B cell (primary cell): ENCODE data around the gene CTTN. TPM values are rescaled to one million over a fixed set of nuclear protein-coding genes. Genes with fewer than 3 reads are reported as not detected.

Experiments
- ATAC-seq: fragments of 200-7000 bp; cut with Tn5 transposase; one replicate; pipeline ENCODE4 v1.10.0; 2021; ENCODE audit warnings: low read depth, mild to moderate bottlenecking, moderate number of reproducible peaks, moderate library complexity
- CTCF ChIA-PET: fragments of 350-600 bp; sonication (Branson Sonifier 250); formaldehyde crosslinking; loops from one replicate; lab custom pipeline; 2021; ENCODE audit warnings: antibody characterized with exemption, inconsistent platforms; lab: Charles Lee
- POLR2A ChIA-PET: fragments of 350-600 bp; sonication (Branson Sonifier 250); formaldehyde crosslinking; loops from one replicate; lab custom pipeline; 2021; ENCODE audit warnings: antibody characterized with exemption; lab: Charles Lee
- DNase-seq: peaks from one replicate; pipeline ENCODE4 v3.0.0; 2013
- H2AFZ ChIP-seq: 2 replicates; pipeline ENCODE4 v1.6.1; 2012; ENCODE audit warnings: mild to moderate bottlenecking, low read depth, low read length; ENCODE audit not compliant: insufficient read depth, poor library complexity, severe bottlenecking
- H3K27ac ChIP-seq, 2 donors: 1 replicate in 1 of 2; 2 replicates in 1 of 2; pipeline ENCODE4 v1.5.1; 2012 to 2013; ENCODE audit warnings: low read length in 2 of 2, mild to moderate bottlenecking in 2 of 2, moderate library complexity in 1 of 2
- H3K27me3 ChIP-seq, 4 experiments: fragments of 200-600 bp in 1 of 4; sonication (generic) in 1 of 4; replicated peaks in 1 of 4; 1 replicate in 2 of 4; 2 replicates in 2 of 4; pipeline versions ENCODE4 v1.6.1 to v1.7.0; 2013 to 2016; ENCODE audit warnings: low read length in 3 of 4, mild to moderate bottlenecking in 2 of 4, mixed read lengths in 1 of 4, moderate library complexity in 1 of 4; ENCODE audit not compliant: insufficient read depth in 4 of 4, control insufficient read depth in 3 of 4; ENCODE audit errors: control extremely low read depth in 1 of 4
- H3K36me3 ChIP-seq, 2 experiments: replicated peaks in 1 of 2; 1 replicate in 1 of 2; 2 replicates in 1 of 2; pipeline versions ENCODE4 v1.6.1 to v1.7.1; 2013; ENCODE audit warnings: low read length in 1 of 2; ENCODE audit not compliant: insufficient read depth in 2 of 2, control insufficient read depth in 1 of 2; ENCODE audit errors: control extremely low read depth in 1 of 2, extremely low read depth in 1 of 2
- H3K4me1 ChIP-seq, 2 donors: fragments of 200-600 bp in 1 of 2; sonication (generic) in 1 of 2; 1 replicate in 1 of 2; 2 replicates in 1 of 2; pipeline versions ENCODE4 v1.5.1 to v1.6.1; 2013 to 2017; ENCODE audit warnings: low read length in 2 of 2; ENCODE audit not compliant: control insufficient read depth in 2 of 2, insufficient read depth in 2 of 2
- H3K4me2 ChIP-seq: replicated peaks from 2 replicates; pipeline ENCODE3; 2012; ENCODE audit warnings: mild to moderate bottlenecking, low read depth, low read length; ENCODE audit not compliant: poor library complexity, severe bottlenecking
- H3K4me3 ChIP-seq, 5 experiments: fragments of 200-600 bp in 1 of 5; sonication (generic) in 1 of 5; 1 replicate in 3 of 5; 2 replicates in 2 of 5; pipeline versions ENCODE4 v1.5.1 to v1.7.0; 2011 to 2016; ENCODE audit warnings: low read length in 4 of 5, mild to moderate bottlenecking in 4 of 5, low read depth in 2 of 5, control low read depth in 1 of 5, moderate library complexity in 1 of 5; ENCODE audit not compliant: insufficient read depth in 1 of 5; ENCODE audit errors: control extremely low read depth in 1 of 5, extremely low read depth in 1 of 5
- H3K79me2 ChIP-seq: fragments of 200-600 bp; sonication (generic); one replicate; pipeline ENCODE4 v1.6.0; 2016; ENCODE audit warnings: low read length; ENCODE audit not compliant: control insufficient read depth, insufficient read depth
- H3K9ac ChIP-seq: fragments of 200-600 bp; sonication (generic); 2 replicates; pipeline ENCODE4 v1.6.1; 2017; ENCODE audit warnings: mild to moderate bottlenecking, low read length, moderate library complexity
- H3K9me3 ChIP-seq, 3 donors: one replicate each; pipeline versions ENCODE4 v1.6.1 to v1.7.1; 2013; ENCODE audit warnings: low read length in 2 of 3; ENCODE audit not compliant: control insufficient read depth in 2 of 3, insufficient read depth in 1 of 3; ENCODE audit errors: control extremely low read depth in 1 of 3
- H4K20me1 ChIP-seq: 2 replicates; pipeline ENCODE4 v1.6.0; 2012; ENCODE audit warnings: mild to moderate bottlenecking, low read length; ENCODE audit not compliant: insufficient read depth, control insufficient read depth, poor library complexity, severe bottlenecking
- H3K27ac Mint-ChIP-seq: one replicate; pipeline ENCODE4 v1.8.0; 2021; ENCODE audit warnings: mixed read lengths
- H3K27me3 Mint-ChIP-seq: one replicate; pipeline ENCODE4 v1.8.0; 2021; ENCODE audit warnings: mixed read lengths
- H3K4me1 Mint-ChIP-seq: one replicate; pipeline ENCODE4 v1.8.0; 2021; ENCODE audit warnings: mixed read lengths
- H3K4me3 Mint-ChIP-seq: one replicate; pipeline ENCODE4 v1.8.0; 2021; ENCODE audit warnings: mixed read lengths
- H3K9me3 Mint-ChIP-seq: one replicate; pipeline ENCODE4 v1.8.0; 2022; ENCODE audit warnings: mixed read lengths; ENCODE audit not compliant: insufficient read depth
- EZH2 ChIP-seq: IDR thresholded peaks from 2 replicates; pipeline ENCODE4 v1.6.1; 2012; ENCODE audit warnings: borderline replicate concordance, low read depth, mild to moderate bottlenecking, moderate library complexity, low read length; ENCODE audit not compliant: insufficient read depth, poor library complexity, severe bottlenecking
- WGBS: methylation state at CpG from one replicate; pipeline ENCODE4 v1.1.5; 2013; ENCODE audit warnings: missing lambda C conversion rate; ENCODE audit not compliant: insufficient coverage; 5-methylcytosine and 5-hydroxymethylcytosine counted together
- intact Hi-C: fragments of 100-400 bp; cut with micrococcal nuclease; formaldehyde crosslinking; loops from one replicate; pipeline ENCODE4 v1.10.0; 2022
- polyA plus RNA-seq: library from polyadenylated mRNA; depleted of rRNA; stranded (reverse); fragments of >200 nt; gene quantifications from 2 replicates; pipeline ENCODE4 v1.2.3, GENCODE V29; 2012
- total RNA-seq, 2 donors: library from RNA; stranded (reverse); fragments of 120-200 nt in 1 of 2; gene quantifications; 1 replicate in 1 of 2; 2 replicates in 1 of 2; pipeline versions ENCODE4 v1.2.3 to v1.2.4, GENCODE V29; 2013 to 2022
- TF ChIP-seq, protein P1 (sequence below): fragments of 200-600 bp; IDR thresholded peaks from one replicate; pipeline ENCODE4 v1.8.0; 2022; ENCODE audit warnings: antibody characterized with exemption, mild to moderate bottlenecking

CTTN gene
- total and polyA plus RNA-seq, 2 donors (not counting 1 experiment from before 2014, with no cell fraction given), result 0.34 TPM; not detected in 1

DNA sequence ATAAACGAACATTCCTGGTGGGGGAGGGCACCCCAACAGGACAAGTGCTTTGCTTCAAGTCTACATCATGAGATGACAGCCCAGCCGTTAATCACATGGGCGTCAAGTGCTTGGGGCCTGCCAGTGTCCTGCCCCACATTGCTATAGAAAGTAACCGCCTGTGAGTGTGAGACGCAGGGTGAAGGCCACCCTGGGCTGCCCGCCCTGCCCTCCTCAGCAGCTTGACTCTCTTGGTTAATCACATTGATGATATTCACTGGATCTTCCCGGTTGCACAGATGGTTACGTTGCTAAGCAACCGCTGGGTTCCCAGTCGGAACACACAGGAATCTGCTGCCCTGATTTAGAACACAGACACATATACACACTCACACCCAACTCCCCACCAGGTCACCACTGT lies 79.3 kb downstream of the CTTN start:
- H2AFZ ChIP-seq, result no peak overlapping the region
- ATAC-seq, result no peak
- H3K4me3 Mint-ChIP-seq, result no peak overlapping the region

GRCh38 chr11:70478166-70478890 lies 80.0 kb downstream of the CTTN start:
- no peak overlapping the region for H3K27ac Mint-ChIP-seq
- ATAC-seq, result no peak
- Histone ChIP-seq H3K27ac (no peak overlapping the region), H3K4me1 (no peaks in the 10 kb centered on the region), H3K79me2 (no peaks in the 10 kb centered on the region), H3K4me2 (no peak overlapping the region), H4K20me1 (no peaks in the 10 kb centered on the region), H3K4me3 (no peak overlapping the region), H2AFZ (no peak overlapping the region), H3K27me3 (no peaks in the 10 kb centered on the region), H3K36me3 (no peaks in the 10 kb centered on the region), H3K9ac (no peak overlapping the region), H3K9me3 (no peaks in the 10 kb centered on the region)
- H3K9me3 Mint-ChIP-seq, result no peaks in the 10 kb centered on the region
- WGBS, result 93% methylated on average over 10 of the region's 11 CpGs
- intact Hi-C loops, result no loop called here
- TF ChIP-seq, protein P1, sequence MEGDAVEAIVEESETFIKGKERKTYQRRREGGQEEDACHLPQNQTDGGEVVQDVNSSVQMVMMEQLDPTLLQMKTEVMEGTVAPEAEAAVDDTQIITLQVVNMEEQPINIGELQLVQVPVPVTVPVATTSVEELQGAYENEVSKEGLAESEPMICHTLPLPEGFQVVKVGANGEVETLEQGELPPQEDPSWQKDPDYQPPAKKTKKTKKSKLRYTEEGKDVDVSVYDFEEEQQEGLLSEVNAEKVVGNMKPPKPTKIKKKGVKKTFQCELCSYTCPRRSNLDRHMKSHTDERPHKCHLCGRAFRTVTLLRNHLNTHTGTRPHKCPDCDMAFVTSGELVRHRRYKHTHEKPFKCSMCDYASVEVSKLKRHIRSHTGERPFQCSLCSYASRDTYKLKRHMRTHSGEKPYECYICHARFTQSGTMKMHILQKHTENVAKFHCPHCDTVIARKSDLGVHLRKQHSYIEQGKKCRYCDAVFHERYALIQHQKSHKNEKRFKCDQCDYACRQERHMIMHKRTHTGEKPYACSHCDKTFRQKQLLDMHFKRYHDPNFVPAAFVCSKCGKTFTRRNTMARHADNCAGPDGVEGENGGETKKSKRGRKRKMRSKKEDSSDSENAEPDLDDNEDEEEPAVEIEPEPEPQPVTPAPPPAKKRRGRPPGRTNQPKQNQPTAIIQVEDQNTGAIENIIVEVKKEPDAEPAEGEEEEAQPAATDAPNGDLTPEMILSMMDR, result no peak
- no peak for TF ChIP-seq EZH2
- POLR2A ChIA-PET, result no interaction called here
- no peak for DNase-seq
- CTCF ChIA-PET, result no interaction called here
- H3K27me3 Mint-ChIP-seq, result peaks cover 5% of the 10 kb centered on the region
- no peaks in the 10 kb centered on the region for H3K4me1 Mint-ChIP-seq
- no peak overlapping the region for H3K4me3 Mint-ChIP-seq

More for the DNA sequence above, 79.3 kb downstream of the CTTN start:
- H4K20me1 ChIP-seq, result no peaks in the 10 kb centered on the region
- H3K9ac ChIP-seq, result no peak overlapping the region
- H3K27me3 ChIP-seq, result no peaks in the 10 kb centered on the region
- Mint-ChIP-seq H3K27ac (no peak overlapping the region), H3K9me3 (no peaks in the 10 kb centered on the region), H3K4me1 (no peaks in the 10 kb centered on the region), H3K27me3 (peaks cover 12% of the 10 kb centered on the region)
- POLR2A ChIA-PET, result no interaction called here
- no peaks in the 10 kb centered on the region for H3K9me3 ChIP-seq
- no peak overlapping the region for H3K4me2 ChIP-seq
- no peak overlapping the region for H3K4me3 ChIP-seq
- 81% methylated on average over 7 of the region's 10 CpGs for WGBS
- TF ChIP-seq, protein P1, result no peak
- TF ChIP-seq EZH2, result no peak
- intact Hi-C loops, result no loop called here
- no peak overlapping the region for H3K27ac ChIP-seq
- H3K79me2 ChIP-seq, result no peaks in the 10 kb centered on the region
- CTCF ChIA-PET, result no interaction called here
- H3K36me3 ChIP-seq, result no peaks in the 10 kb centered on the region
- DNase-seq, result no peak
- H3K4me1 ChIP-seq, result no peaks in the 10 kb centered on the region
